ENCODE results near the gene LCE1D.

The LCE1D gene

DNA sequence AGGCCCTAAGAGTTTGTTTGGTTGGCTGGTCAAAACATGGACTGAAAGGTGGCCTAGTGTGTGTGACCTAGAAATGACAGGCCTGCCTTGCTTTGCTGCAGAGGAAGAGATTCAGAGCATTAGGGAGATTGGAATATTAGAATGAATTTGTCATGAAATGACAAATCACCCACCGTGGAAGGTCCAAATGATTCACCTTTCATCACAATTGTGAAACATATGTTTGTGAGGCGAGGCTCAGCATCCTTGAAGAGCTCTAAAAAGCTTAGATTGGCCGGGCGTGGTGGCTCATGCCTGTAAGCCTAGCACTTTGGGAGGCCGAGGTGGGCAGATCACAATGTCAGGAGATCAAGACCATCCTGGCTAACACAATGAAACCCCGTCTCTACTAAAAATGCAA is 20.8 kb downstream of the LCE1D start:
- no peak for DNase-seq

DNA sequence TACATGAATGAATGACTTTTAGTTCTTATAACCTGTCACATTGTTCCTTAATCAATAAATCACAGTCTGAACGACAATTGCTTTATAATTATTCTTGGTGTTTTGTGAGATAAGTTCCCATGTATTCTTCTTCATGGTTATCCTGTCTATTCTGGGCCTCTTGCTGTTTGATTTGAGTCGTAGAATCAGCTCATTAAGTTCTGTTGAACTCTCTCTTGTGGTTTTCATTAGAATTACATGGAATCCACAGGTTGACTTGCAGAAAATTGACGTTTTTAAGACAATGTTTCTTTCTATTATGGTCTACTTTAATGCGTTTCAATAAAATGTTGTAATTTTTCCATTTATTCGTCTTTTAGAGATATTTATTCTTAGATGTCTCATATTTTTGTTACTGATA is 26.8 kb downstream of the LCE1D start:
- no peak for DNase-seq

- DNase-seq, result no peak
These were observed 28.4 kb downstream of the LCE1D start for GRCh38 chr1:152824964-152825363.

DNA sequence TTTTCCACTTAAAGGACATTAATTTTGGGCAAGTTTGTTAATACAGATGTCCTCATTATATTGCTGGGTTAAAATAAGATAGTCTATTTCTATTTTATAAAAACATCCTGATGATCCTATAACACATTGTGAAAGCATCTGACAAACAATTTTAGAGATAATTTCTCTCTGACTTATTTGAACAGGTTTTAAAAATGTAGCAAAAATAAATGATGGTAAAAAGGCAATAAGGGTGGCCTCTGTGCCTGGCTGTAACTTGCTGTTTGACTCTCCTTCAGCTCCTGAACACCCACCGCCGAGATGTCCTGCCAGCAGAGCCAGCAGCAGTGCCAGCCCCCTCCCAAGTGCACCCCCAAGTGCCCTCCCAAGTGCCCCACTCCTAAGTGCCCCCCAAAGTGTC is 30.7 kb downstream of the LCE1D start, which contains the start of gene LCE1A:
TSS of gene LCE1A (plus strand) at position 301 of the 400 bp plus-strand sequence. CDS start at position 301, 0 bp downstream.
- DNase-seq, result no peak

GRCh38 chr1:152836870-152837269 is 40.3 kb downstream of the LCE1D start:
- DNase-seq, result no peak

DNA sequence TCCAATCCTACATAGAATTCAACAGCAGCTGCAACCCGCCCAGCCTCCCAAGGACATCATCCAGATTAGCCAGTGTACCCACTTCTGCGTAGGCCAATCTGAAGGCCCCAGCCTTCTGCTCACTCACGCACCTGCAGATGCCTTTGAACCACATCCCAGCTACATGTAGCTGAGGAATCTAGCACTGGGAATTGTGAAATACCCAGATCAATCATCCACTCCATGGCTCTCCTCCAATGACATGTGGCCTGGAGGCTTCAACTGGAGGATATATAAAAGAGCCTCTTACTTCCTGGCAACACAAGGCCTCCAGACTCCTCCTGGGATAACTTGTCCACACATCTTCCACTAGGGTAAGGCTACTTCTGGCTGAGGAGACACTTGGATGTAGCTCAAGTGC is 46.0 kb downstream of the LCE1D start, which contains the start of gene LCE6A:
TSS of gene LCE6A (plus strand) at position 301 of the 400 bp plus-strand sequence. CDS start 665 bp downstream, outside the sequence.
- no peak for DNase-seq

Measured in activated CD4-positive, CD25-positive, alpha-beta regulatory T cell (primary cell).